G401 (cell line): ENCODE results near the gene TRPM8. TPM values are rescaled to one million over a fixed set of nuclear protein-coding genes. Genes with fewer than 3 reads are reported as not detected.
"Not testable (repeated sequence)": the region's sequence is repeated elsewhere in the genome, so short reads cannot be mapped to it uniquely, and the experiment has no call there.

Experiments used
- DNase-seq: peaks from one replicate; pipeline ENCODE4 v3.0.0-alpha.2; 2015; ENCODE audit warnings: low spot score
- in situ Hi-C: cut with HindIII; loops from 2 replicates; pipeline ENCODE4 v1.10.0; 2016; ENCODE audit warnings: low sequenced_read_pairs, mixed read lengths
- total RNA-seq: library from RNA; depleted of rRNA; stranded (reverse); fragments of >200 nt; shearing (Covaris generic); gene quantifications from 2 replicates; pipeline ENCODE4 v1.2.3, GENCODE V29; 2014; rRNA removed

TRPM8 gene
- total RNA-seq: not detected in 2 replicates

GRCh38 chr2:233917116-233917515 lies at the start of gene TRPM8:
Gene TRPM8 (plus strand): TSS chr2:233917373. CDS start chr2:233926538, 9,165 bp downstream.
- no peak for DNase-seq
- in situ Hi-C loops: no loop called here

DNA sequence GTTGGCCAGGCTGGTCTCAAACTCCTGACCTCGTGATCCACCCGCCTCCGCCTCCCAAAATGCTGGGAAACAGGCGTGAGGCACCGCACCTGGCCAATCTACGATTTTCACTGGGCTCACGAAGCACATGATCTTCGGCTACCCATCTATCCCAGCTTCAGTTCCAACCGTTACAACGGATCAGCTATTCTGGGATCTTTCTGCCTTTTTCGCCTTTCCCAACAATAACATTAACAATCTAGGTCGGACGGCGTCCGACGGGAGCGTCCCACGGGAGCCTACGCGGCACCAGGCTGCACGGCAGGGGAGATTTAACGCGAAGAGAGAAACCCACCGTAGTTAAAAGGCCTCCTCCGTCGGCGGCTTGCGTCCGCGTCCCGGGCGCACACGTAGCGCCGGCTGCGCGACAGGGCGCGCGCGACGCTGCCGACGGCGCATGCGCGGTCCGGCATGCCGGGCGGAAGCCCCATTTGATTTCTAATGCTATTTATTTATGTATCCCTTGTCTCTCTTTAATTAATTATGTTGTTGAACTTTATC lies 49.1 kb upstream of the TRPM8 start, which contains the start of gene MSL3B:
MSL3B (minus strand) TSS at position 394 of the 540 bp plus-strand sequence.
- no peak for DNase-seq
- in situ Hi-C loops: no loop called here

GRCh38 chr2:233871432-233871831 lies 45.7 kb upstream of the TRPM8 start:
- no peak for DNase-seq
- in situ Hi-C loops: no loop called here

GRCh38 chr2:233872125-233872524 lies 45.0 kb upstream of the TRPM8 start:
- DNase-seq, in situ Hi-C loops: not testable (repeated sequence)

- no peak for DNase-seq
These were observed 34.8 kb upstream of the TRPM8 start for GRCh38 chr2:233882353-233882752.

GRCh38 chr2:233892793-233893192 lies 24.4 kb upstream of the TRPM8 start:
- DNase-seq: no peak

More at GRCh38 chr2:233882353-233882752, 34.8 kb upstream of the TRPM8 start:
- in situ Hi-C loops: no loop called here

GRCh38 chr2:233896253-233896652 lies 20.9 kb upstream of the TRPM8 start:
- in situ Hi-C loops, DNase-seq: not testable (repeated sequence)

More at GRCh38 chr2:233892793-233893192, 24.4 kb upstream of the TRPM8 start:
- in situ Hi-C loops: no loop called here

- DNase-seq: no peak
- in situ Hi-C loops: no loop called here
These were observed 15.8 kb upstream of the TRPM8 start for GRCh38 chr2:233901367-233901766.

DNA sequence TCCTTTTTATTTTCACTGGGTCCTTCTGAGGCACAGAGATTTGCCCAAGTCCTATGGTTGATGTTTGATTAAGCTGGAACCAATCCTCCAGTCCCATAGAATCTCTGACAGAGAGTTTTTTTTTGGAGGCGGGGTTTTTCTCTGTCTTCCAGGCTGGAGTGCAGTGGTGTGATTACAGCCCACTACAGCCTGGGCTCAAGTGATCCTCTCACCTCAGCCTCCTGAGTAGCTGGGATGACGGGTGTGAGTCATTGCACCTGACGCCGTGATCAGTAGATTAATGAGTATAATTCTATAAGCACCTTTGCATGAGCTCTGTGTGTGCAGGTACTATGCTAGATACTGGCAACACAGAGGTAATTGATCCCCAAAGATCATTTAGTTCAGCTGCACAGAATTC lies 15.3 kb upstream of the TRPM8 start:
- in situ Hi-C loops: no loop called here
- DNase-seq: no peak

DNA sequence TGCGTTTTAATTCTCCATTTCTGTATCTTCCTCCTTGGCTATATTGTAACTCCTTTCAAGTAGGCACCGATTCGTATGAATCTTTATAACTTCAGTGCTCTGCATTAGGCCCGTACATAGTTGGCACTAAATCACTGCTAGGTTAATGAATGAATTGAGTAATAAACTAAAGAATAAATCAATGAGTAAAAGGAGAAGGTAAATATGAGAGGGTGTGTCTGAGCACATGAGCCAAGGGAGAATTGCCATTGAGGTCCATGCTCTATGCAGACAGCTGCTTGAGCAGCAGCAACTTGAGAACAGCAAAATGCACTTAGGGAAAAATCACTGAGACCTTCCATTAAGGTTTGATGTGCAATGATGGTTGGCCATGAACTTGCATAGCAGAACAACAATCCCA lies 11.2 kb upstream of the TRPM8 start:
- DNase-seq: no peak
- in situ Hi-C loops: no loop called here

- no peak for DNase-seq
- in situ Hi-C loops: no loop called here
These were observed 9.5 kb upstream of the TRPM8 start for GRCh38 chr2:233907627-233908026.

GRCh38 chr2:233912691-233913423 lies 4.3 kb upstream of the TRPM8 start:
- DNase-seq: no peak
- in situ Hi-C loops: no loop called here

GRCh38 chr2:233915128-233915527 lies 2.0 kb upstream of the TRPM8 start:
- DNase-seq: peak; percentile 12
- in situ Hi-C loops: no loop called here

GRCh38 chr2:233919319-233919718 lies 2.1 kb downstream of the TRPM8 start:
- in situ Hi-C loops: no loop called here
- no peak for DNase-seq

GRCh38 chr2:233919938-233920337 lies 2.8 kb downstream of the TRPM8 start:
- in situ Hi-C loops: no loop called here
- DNase-seq: no peak

- in situ Hi-C loops: no loop called here
- no peak for DNase-seq
These were observed 5.3 kb downstream of the TRPM8 start for GRCh38 chr2:233922471-233922870.

DNA sequence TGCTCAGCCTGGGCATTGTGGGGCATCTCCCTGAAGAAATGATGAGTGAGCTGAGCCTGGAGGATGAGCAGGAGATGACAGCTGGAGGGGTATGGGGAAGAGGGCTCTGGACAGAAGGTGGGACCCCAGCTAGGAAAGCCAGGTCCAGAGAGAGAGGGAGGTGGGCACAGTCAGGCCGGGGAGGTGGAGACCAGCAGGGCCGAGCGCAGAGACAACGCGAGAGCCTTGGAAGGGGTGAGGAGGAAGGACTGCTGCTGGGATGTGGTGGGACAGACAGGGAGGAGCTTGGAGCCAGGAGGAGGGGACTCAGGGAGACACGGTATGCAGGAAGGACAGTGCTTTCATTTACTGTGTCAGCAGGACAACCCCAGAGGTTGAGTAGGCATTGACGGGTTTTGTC lies 8.2 kb downstream of the TRPM8 start:
- in situ Hi-C loops: no loop called here
- no peak for DNase-seq

GRCh38 chr2:233926806-233927205 lies 9.6 kb downstream of the TRPM8 start:
- in situ Hi-C loops: no loop called here
- DNase-seq: no peak

GRCh38 chr2:233928594-233929351 lies 11.6 kb downstream of the TRPM8 start:
- in situ Hi-C loops: no loop called here
- DNase-seq: peak; percentile 8

DNA sequence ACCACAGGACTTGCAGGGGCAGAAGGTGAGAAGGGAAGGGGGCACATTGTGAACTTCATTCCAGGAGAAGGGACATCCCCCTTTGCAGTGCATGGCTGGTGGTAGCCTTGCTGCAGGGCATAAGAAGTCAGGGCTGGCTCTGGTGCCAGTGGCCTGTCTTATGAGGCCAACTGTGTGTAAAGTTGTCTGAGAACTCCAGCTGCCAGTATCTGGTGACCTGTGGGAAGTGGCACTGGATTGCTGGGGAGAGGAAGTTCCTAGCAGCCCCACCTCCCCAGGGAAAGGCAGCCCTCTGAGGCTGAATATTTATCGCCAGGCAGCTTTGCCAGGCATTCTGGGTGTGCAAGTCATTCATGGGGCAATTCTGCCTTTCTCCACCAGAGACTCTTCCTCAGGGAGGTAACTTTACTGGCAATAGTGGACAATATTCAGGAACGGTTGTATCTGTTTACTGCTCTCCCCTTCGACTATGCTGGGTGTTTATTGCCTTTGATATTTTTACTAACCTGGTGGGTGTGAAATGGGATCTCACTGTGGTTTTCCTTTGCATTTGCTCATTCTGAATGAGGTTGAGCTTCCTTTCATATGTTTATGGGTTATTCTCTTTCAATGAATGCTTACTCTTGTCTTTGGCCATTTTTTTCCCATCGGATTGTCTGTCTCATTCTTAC lies 12.3 kb downstream of the TRPM8 start:
- in situ Hi-C loops: no loop called here
- no peak for DNase-seq
